ENCODE results near the gene FABP7.

DNA sequence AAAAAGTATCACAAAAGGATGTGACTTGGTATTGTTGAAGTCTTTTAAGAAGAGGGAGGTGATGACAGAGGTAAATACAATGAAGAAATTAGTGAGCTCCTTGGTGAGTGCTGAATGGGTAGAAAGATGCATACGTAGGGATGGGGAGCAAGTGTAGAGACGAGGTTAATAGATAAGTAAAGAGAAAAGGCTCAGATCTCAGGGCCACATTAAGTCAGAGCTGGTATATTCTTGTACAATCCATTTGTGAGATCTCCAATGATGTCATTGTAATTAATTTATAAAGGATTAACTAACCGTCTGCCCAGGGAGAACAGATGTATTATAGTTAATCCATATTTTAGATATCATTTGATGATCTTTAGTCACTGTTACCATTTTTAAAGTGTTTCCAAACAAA lies 52.9 kb downstream of the FABP7 start:
- TF ChIP-seq SUZ12 (IDR thresholded peaks at IDR 0.05), result no peak
- no peak for TF ChIP-seq FOXA1 (IDR thresholded peaks at IDR 0.05)
- TF ChIP-seq ELF4 (IDR thresholded peaks at IDR 0.05), result no peak
- no peak for TF ChIP-seq BHLHE40 (IDR thresholded peaks at IDR 0.05; ENCODE audit: borderline replicate concordance)
- TF ChIP-seq FOXK2 (IDR thresholded peaks at IDR 0.05), result no peak
- no peak for TF ChIP-seq SP1 (IDR thresholded peaks at IDR 0.05)
- no peak for TF ChIP-seq ARNT (IDR thresholded peaks at IDR 0.05)

Data from HEK293T (cell line).